ENCODE measurements around the gene EPB41L4B. TPM values are rescaled to one million over a fixed set of nuclear protein-coding genes. Genes with fewer than 3 reads are reported as not detected.

Gene EPB41L4B
- total RNA-seq, 1 experiment from 2014 or later, result 8.1 TPM

GRCh38 chr9:109214414-109214813 lies 106.4 kb downstream of the EPB41L4B start:
- no peaks in the 10 kb centered on the region for H3K79me2 ChIP-seq (ENCODE audit: insufficient read depth, low read length)
- ATAC-seq, result no peak
- no peak for DNase-seq (ENCODE audit: low read depth, low spot score)
- no peak overlapping the region for H3K4me3 ChIP-seq (replicated peaks in 1 of 2; ENCODE audit: low read depth in 1 of 2, low read length in 2 of 2)
- H4K20me1 ChIP-seq (ENCODE audit: insufficient read depth), result no peaks in the 10 kb centered on the region
- no TSS peak for BruUV-seq (replicated peaks)
- no peaks in the 10 kb centered on the region for H3K4me1 ChIP-seq (ENCODE audit: control insufficient read depth in 1 of 2, insufficient read depth in 2 of 2, low read length in 2 of 2)
- POLR2A ChIA-PET, result no interaction called here
- H3K4me2 ChIP-seq (ENCODE audit: low read length), result no peak overlapping the region
- no peaks in the 10 kb centered on the region for H3K9me3 ChIP-seq (ENCODE audit: control insufficient read depth in 1 of 2, insufficient read depth in 1 of 2, low read depth in 1 of 2, low read length in 2 of 2)
- no peaks in the 10 kb centered on the region for H3K27me3 ChIP-seq (ENCODE audit: insufficient read depth, low read length)
- H3K9ac ChIP-seq (ENCODE audit: low read length), result no peak overlapping the region
- no peaks in the 10 kb centered on the region for H3K9me2 ChIP-seq (ENCODE audit: insufficient read depth)
- RAD21 ChIA-PET (ENCODE audit: low non-redundant PET in 1 of 2, low total read pairs in 2 of 2, uncharacterized antibody in 2 of 2, unreplicated experiment in 2 of 2), result no interaction called here
- no peaks in the 10 kb centered on the region for H3K36me3 ChIP-seq (ENCODE audit: control insufficient read depth in 1 of 2, insufficient read depth in 2 of 2, low read length in 2 of 2)
- intact Hi-C loops (cut with micrococcal nuclease), result no loop called here
- no peak for TF ChIP-seq REST (IDR thresholded peaks at IDR 0.05; ENCODE audit: low read depth)
- TF ChIP-seq SRF (IDR thresholded peaks at IDR 0.05; ENCODE audit: low read depth), result no peak
- TF ChIP-seq ELF1 (IDR thresholded peaks at IDR 0.05; ENCODE audit: borderline replicate concordance, low read depth), result no peak
- no peak for TF ChIP-seq JUND (IDR thresholded peaks at IDR 0.05)
- no peak for TF ChIP-seq EZH2 (IDR thresholded peaks at IDR 0.05)
- no peak for TF ChIP-seq CBX3 (IDR thresholded peaks at IDR 0.05; ENCODE audit: low read depth)
- no peak for TF ChIP-seq ZBTB33 (IDR thresholded peaks at IDR 0.05; ENCODE audit: extremely low read depth, insufficient replicate concordance, low read length)
- TF ChIP-seq ZFX (IDR thresholded peaks at IDR 0.05), result no peak
- no peak for TF ChIP-seq POLR2AphosphoS5 (IDR thresholded peaks at IDR 0.05; ENCODE audit: low read depth, low read length)
- TF ChIP-seq EGR1 (IDR thresholded peaks at IDR 0.05; ENCODE audit: low read depth), result no peak
- TF ChIP-seq ATF3 (IDR thresholded peaks at IDR 0.05), result no peak
- no peak for TF ChIP-seq MAX (IDR thresholded peaks at IDR 0.05)
- TF ChIP-seq CTCF (IDR thresholded peaks at IDR 0.05 in 2 of 3, conservative IDR thresholded peaks at IDR 0.05 in 1 of 3; ENCODE audit: borderline replicate concordance in 1 of 3, insufficient read depth in 1 of 3, low read depth in 2 of 3, low read length in 2 of 3), result no peak
- no peak for TF ChIP-seq CEBPB (IDR thresholded peaks at IDR 0.05; ENCODE audit: low read depth)
- CTCF ChIA-PET, result no interaction called here
- H3K27ac ChIP-seq (ENCODE audit: low read depth, low read length), result no peak overlapping the region
- no peak overlapping the region for H2AFZ ChIP-seq (ENCODE audit: low read depth, low read length, poor library complexity, severe bottlenecking)
